Kidney (tissue), 14 donors: ENCODE data around the gene CGNL1. TPM values are rescaled to one million over a fixed set of nuclear protein-coding genes. Genes with fewer than 3 reads are reported as not detected.
A peak's percentile ranks its signal among the peaks of the same experiment; 100 is the strongest.

Source experiments
- DNase-seq, 5 donors: peaks; one replicate each; pipeline ENCODE4 v3.0.0-alpha.2; 2013 to 2020
- FAIRE-seq: peaks from 2 replicates; lab custom pipeline; 2012; peaks lifted over from hg19 to GRCh38; lab: Jason Lieb, UNC
- H3K27ac ChIP-seq, 2 donors: one replicate each; pipeline ENCODE4 v1.7.0; 2013; ENCODE audit warnings: low read depth in 2 of 2, low read length in 2 of 2, inconsistent platforms in 1 of 2
- H3K27me3 ChIP-seq: one replicate; pipeline ENCODE4 v1.7.1; 2013; ENCODE audit warnings: low read length, inconsistent platforms; ENCODE audit not compliant: control insufficient read depth, insufficient read depth
- H3K36me3 ChIP-seq, 3 donors: one replicate each; pipeline versions ENCODE4 v1.7.0 to v1.7.1; 2013; ENCODE audit warnings: low read length in 3 of 3, control low read depth in 1 of 3, inconsistent platforms in 1 of 3; ENCODE audit not compliant: insufficient read depth in 3 of 3, control insufficient read depth in 2 of 3
- H3K4me1 ChIP-seq, 3 donors: one replicate each; pipeline versions ENCODE4 v1.7.0 to v1.7.1; 2013; ENCODE audit warnings: low read length in 3 of 3, inconsistent platforms in 1 of 3, low read depth in 1 of 3; ENCODE audit not compliant: control insufficient read depth in 2 of 3, insufficient read depth in 2 of 3
- H3K4me3 ChIP-seq, 3 donors: one replicate each; pipeline versions ENCODE4 v1.7.0 to v1.8.1; 2013; ENCODE audit warnings: low read length in 3 of 3, control low read depth in 1 of 3, inconsistent platforms in 1 of 3
- H3K9ac ChIP-seq, 3 donors: one replicate each; pipeline versions ENCODE4 v1.7.0 to v1.7.1; 2013; ENCODE audit warnings: low read length in 3 of 3, control low read depth in 1 of 3, inconsistent platforms in 1 of 3
- H3K9me3 ChIP-seq, 3 donors: one replicate each; pipeline versions ENCODE4 v1.7.0 to v1.7.1; 2013; ENCODE audit warnings: low read length in 3 of 3, control low read depth in 1 of 3, inconsistent platforms in 1 of 3; ENCODE audit not compliant: control insufficient read depth in 2 of 3, insufficient read depth in 1 of 3
- intact Hi-C: fragments of 100-400 bp; cut with DNase I; formaldehyde crosslinking; loops from one replicate; pipeline ENCODE4 v1.11.1; 2022
- polyA plus RNA-seq: library from polyadenylated mRNA; stranded (reverse); fragments of 350-450 nt; fragmentation: Illumina TruSeq; extraction: RNeasy Lipid Tissue Mini Kit (QIAGEN cat#74804); gene quantifications from one replicate; pipeline ENCODE4 v1.2.3, GENCODE V29; 2014; ENCODE audit warnings: low read depth, low replicate concordance; ENCODE audit not compliant: insufficient read depth
- total RNA-seq: library from RNA; stranded (reverse); fragmentation: NEBNext Ultra II Directional; extraction: Animal tissue kit (Norgen Biotek cat#: 25700); gene quantifications from one replicate; pipeline ENCODE4 v1.2.1, GENCODE V29; 2021
- TF ChIP-seq, protein P1 (sequence below): IDR thresholded peaks from 3 replicates; pipeline ENCODE4 v1.5.1; 2012; ENCODE audit warnings: mild to moderate bottlenecking, moderate library complexity, borderline replicate concordance; ENCODE audit not compliant: insufficient read depth; ENCODE audit errors: extremely low read depth
- donor health status: control.
- donor health status: control.
- donor health status: control.
- donor health status: control.
- donor health status: control.
- donor health status: DM: yes; HTN: yes; CAD: no.
- donor health status: Normal renal cell carcinoma (clear cell type).

The CGNL1 gene
- total and polyA plus RNA-seq, 2 donors from 2014 or later, result 62.0 to 81.5 TPM

DNA sequence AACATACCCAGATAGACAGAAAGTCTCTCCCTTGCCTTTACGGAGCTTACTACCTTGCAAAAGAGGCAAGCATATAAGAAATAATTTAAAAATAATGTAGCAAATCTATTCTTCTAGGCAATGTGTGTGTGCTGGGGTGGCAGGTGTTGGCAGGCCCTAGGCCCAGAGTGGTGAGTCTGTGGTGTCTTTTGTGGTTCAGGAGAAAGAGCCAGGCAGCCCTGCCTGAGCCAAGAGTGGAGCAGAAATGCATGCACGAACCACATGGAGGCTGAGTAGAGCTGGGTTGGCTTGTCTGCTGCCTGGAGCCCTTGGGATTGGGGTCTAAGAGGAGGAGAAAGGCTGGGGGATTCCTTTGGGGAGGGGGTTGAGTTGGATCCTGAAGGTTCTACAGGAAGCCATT, 145.2 kb downstream of the CGNL1 start:
- no peak for FAIRE-seq
- Histone ChIP-seq H3K9me3 (no peaks in the 10 kb centered on the region), H3K27ac (peak overlapping the region; percentile 73 to 77), H3K36me3 (peaks cover 7 to 65% (median 34%) of the 10 kb centered on the region in 3 donors), H3K9ac (no peak overlapping the region), H3K4me1 (peaks cover 0 to 25% (median 21%) of the 10 kb centered on the region in 3 donors), H3K4me3 (no peak overlapping the region), H3K27me3 (no peaks in the 10 kb centered on the region)
- intact Hi-C loops, result no loop called here
- TF ChIP-seq, protein P1, sequence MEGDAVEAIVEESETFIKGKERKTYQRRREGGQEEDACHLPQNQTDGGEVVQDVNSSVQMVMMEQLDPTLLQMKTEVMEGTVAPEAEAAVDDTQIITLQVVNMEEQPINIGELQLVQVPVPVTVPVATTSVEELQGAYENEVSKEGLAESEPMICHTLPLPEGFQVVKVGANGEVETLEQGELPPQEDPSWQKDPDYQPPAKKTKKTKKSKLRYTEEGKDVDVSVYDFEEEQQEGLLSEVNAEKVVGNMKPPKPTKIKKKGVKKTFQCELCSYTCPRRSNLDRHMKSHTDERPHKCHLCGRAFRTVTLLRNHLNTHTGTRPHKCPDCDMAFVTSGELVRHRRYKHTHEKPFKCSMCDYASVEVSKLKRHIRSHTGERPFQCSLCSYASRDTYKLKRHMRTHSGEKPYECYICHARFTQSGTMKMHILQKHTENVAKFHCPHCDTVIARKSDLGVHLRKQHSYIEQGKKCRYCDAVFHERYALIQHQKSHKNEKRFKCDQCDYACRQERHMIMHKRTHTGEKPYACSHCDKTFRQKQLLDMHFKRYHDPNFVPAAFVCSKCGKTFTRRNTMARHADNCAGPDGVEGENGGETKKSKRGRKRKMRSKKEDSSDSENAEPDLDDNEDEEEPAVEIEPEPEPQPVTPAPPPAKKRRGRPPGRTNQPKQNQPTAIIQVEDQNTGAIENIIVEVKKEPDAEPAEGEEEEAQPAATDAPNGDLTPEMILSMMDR, result no peak
- no peak for DNase-seq

DNA sequence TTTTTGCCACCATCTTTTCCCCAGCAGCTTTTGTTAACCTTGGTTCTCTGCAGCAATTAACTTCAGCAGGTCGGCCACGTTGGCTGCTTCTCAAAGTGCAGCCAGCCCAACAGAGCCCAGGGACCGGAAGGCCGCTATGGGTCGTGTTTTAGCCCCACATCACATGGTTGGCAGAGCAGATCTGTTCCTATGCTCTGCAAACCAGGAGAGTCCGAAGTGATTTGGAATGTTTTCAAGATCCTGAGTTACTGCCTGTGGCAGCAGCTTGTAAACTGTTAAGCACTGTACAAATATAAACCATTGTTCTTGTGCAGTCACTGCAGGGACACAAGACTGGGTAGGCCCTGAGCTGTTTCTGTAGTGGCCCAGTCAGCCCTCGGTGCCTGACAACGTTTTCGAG, 145.8 kb downstream of the CGNL1 start:
- Histone ChIP-seq H3K36me3 (peaks cover 3 to 59% (median 29%) of the 10 kb centered on the region in 3 donors), H3K4me1 (peaks cover 0 to 26% (median 21%) of the 10 kb centered on the region in 3 donors), H3K27ac (peak overlapping the region; percentile 73 to 77), H3K9me3 (no peaks in the 10 kb centered on the region), H3K9ac (peak overlapping the region in 1 of 3 donors; percentile 28), H3K4me3 (no peak overlapping the region), H3K27me3 (no peaks in the 10 kb centered on the region)
- FAIRE-seq (no peak), DNase-seq (peak in 3 of 5 donors; percentile 69 to 86 (median 71))
- TF ChIP-seq, protein P1, result no peak
- intact Hi-C loops, result no loop called here

DNA sequence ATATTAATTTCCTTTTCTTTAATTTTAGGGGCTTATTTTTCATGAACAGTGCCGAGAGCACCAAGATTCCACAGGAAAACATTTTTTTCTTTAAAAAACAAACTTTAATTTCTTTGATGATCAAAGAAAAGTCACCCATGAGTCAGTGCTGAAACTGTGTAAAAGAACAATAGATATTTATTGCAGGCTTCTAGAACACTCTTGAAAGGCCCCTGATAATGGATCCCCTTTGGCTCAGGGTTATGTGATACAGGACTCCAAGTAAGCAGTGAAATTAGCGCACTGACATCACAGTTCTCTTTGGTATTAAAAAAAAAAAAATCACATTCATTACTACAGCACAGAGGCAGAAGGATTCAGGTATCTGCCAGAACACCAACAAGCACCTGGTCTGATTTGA, 149.3 kb downstream of the CGNL1 start:
- Histone ChIP-seq H3K9me3 (no peaks in the 10 kb centered on the region), H3K36me3 (peaks cover 0 to 61% (median 24%) of the 10 kb centered on the region in 3 donors), H3K9ac (no peak overlapping the region), H3K4me3 (no peak overlapping the region), H3K4me1 (peaks cover 0 to 35% (median 24%) of the 10 kb centered on the region in 3 donors), H3K27ac (peak overlapping the region in 1 of 2 donors; percentile 67), H3K27me3 (no peaks in the 10 kb centered on the region)
- DNase-seq, result no peak
- no peak for FAIRE-seq
- intact Hi-C loops, result loop anchor here (5.0 kb wide), 1 partner anchor 178 kb away; no protein-coding TSS in a partner anchor
- TF ChIP-seq, protein P1, result no peak
